H9 (cell line): ENCODE results near the gene DCTN2. TPM values are rescaled to one million over a fixed set of nuclear protein-coding genes. Genes with fewer than 3 reads are reported as not detected.

Experiments
- DNase-seq: peaks from one replicate; pipeline ENCODE4 v3.0.0-alpha.2; 2017
- H2AFZ ChIP-seq: one replicate; pipeline ENCODE4 v1.6.1; 2013; ENCODE audit warnings: mild to moderate bottlenecking, low read length, control low read depth, moderate library complexity
- H2AK5ac ChIP-seq: 2 replicates; pipeline ENCODE4 v1.6.1; 2013; ENCODE audit warnings: low read length, control low read depth, mixed read lengths; ENCODE audit not compliant: insufficient read length
- H2BK120ac ChIP-seq: one replicate; pipeline ENCODE4 v1.6.1; 2013; ENCODE audit warnings: low read depth, mild to moderate bottlenecking, low read length, control low read depth, inconsistent platforms; ENCODE audit not compliant: poor library complexity, severe bottlenecking
- H2BK12ac ChIP-seq: 2 replicates; pipeline ENCODE4 v1.6.1; 2013; ENCODE audit warnings: low read length, control low read depth, mixed read lengths, low read depth; ENCODE audit not compliant: insufficient read length
- H2BK15ac ChIP-seq: 2 replicates; pipeline ENCODE4 v1.6.1; 2013; ENCODE audit warnings: low read depth, low read length, control low read depth
- H2BK20ac ChIP-seq: one replicate; pipeline ENCODE4 v1.6.1; 2013; ENCODE audit warnings: low read depth, mild to moderate bottlenecking, low read length, control low read depth, inconsistent platforms; ENCODE audit not compliant: poor library complexity, severe bottlenecking
- H2BK5ac ChIP-seq: 2 replicates; pipeline ENCODE4 v1.6.1; 2013; ENCODE audit warnings: low read length, control low read depth, mixed read lengths; ENCODE audit not compliant: insufficient read length
- H3K14ac ChIP-seq: 2 replicates; pipeline ENCODE4 v1.6.1; 2013; ENCODE audit warnings: low read length, control low read depth; ENCODE audit not compliant: insufficient read depth
- H3K18ac ChIP-seq: 2 replicates; pipeline ENCODE4 v1.6.1; 2013; ENCODE audit warnings: low read depth, mild to moderate bottlenecking, mixed read lengths, low read length, control low read depth; ENCODE audit not compliant: insufficient read length
- H3K23ac ChIP-seq: 2 replicates; pipeline ENCODE4 v1.6.1; 2013; ENCODE audit warnings: low read length, control low read depth, mixed read lengths, low read depth; ENCODE audit not compliant: insufficient read length
- H3K23me2 ChIP-seq: 2 replicates; pipeline ENCODE4 v1.6.1; 2013; ENCODE audit warnings: low read depth, mild to moderate bottlenecking, mixed read lengths, low read length, control low read depth; ENCODE audit not compliant: insufficient read length, poor library complexity, severe bottlenecking
- H3K27ac ChIP-seq: 2 replicates; pipeline ENCODE4 v1.5.1; 2013; ENCODE audit warnings: low read length, control low read depth, mixed read lengths, low read depth; ENCODE audit not compliant: insufficient read length
- H3K27me3 ChIP-seq: 2 replicates; pipeline ENCODE4 v1.6.1; 2013; ENCODE audit warnings: low read length, control low read depth, inconsistent platforms; ENCODE audit not compliant: insufficient read depth
- H3K4ac ChIP-seq: 2 replicates; pipeline ENCODE4 v1.6.1; 2013; ENCODE audit warnings: low read depth, mild to moderate bottlenecking, control low read depth, inconsistent platforms, low read length, moderate library complexity
- H3K4me1 ChIP-seq: 2 replicates; pipeline ENCODE4 v1.6.1; 2013; ENCODE audit warnings: low read length, control low read depth, inconsistent platforms; ENCODE audit not compliant: insufficient read depth
- H3K4me2 ChIP-seq: 2 replicates; pipeline ENCODE4 v1.6.1; 2013; ENCODE audit warnings: low read length, control low read depth, mixed read lengths; ENCODE audit not compliant: insufficient read length, insufficient read depth
- H3K56ac ChIP-seq: 2 replicates; pipeline ENCODE4 v1.6.1; 2013; ENCODE audit warnings: low read depth, mild to moderate bottlenecking, mixed read lengths, low read length, control low read depth; ENCODE audit not compliant: insufficient read length
- H3K79me1 ChIP-seq: 2 replicates; pipeline ENCODE4 v1.6.1; 2013; ENCODE audit warnings: low read depth, mild to moderate bottlenecking, moderate library complexity, low read length, control low read depth, inconsistent platforms; ENCODE audit not compliant: insufficient read depth, poor library complexity, severe bottlenecking
- H3K79me2 ChIP-seq: 2 replicates; pipeline ENCODE4 v1.6.1; 2013; ENCODE audit warnings: low read length, control low read depth, inconsistent platforms; ENCODE audit not compliant: insufficient read depth
- H3K9ac ChIP-seq: 2 replicates; pipeline ENCODE4 v1.6.1; 2013; ENCODE audit warnings: low read length, control low read depth, mixed read lengths; ENCODE audit not compliant: insufficient read length; ENCODE audit errors: extremely low read depth
- H3K9me3 ChIP-seq: one replicate; pipeline ENCODE4 v1.6.1; 2013; ENCODE audit warnings: low read depth, low read length, inconsistent platforms; ENCODE audit not compliant: control insufficient read depth
- H3T11ph ChIP-seq: one replicate; pipeline ENCODE4 v1.6.1; 2013; ENCODE audit warnings: mild to moderate bottlenecking, low read length, control low read depth, inconsistent platforms
- H4K20me1 ChIP-seq: one replicate; pipeline ENCODE4 v1.6.1; 2013; ENCODE audit not compliant: control insufficient read depth, insufficient read length, insufficient read depth
- H4K5ac ChIP-seq: 2 replicates; pipeline ENCODE4 v1.6.1; 2013; ENCODE audit warnings: low read depth, mild to moderate bottlenecking, mixed read lengths, low read length, control low read depth; ENCODE audit not compliant: insufficient read length
- H4K8ac ChIP-seq: replicated peaks from 2 replicates; pipeline ENCODE4 v1.6.1; 2013; ENCODE audit warnings: low read length, control low read depth, mixed read lengths, low read depth; ENCODE audit not compliant: insufficient read length
- H4K91ac ChIP-seq: 2 replicates; pipeline ENCODE4 v1.6.1; 2013; ENCODE audit warnings: low read depth, mild to moderate bottlenecking, moderate library complexity, mixed read lengths, low read length, control low read depth; ENCODE audit not compliant: insufficient read length
- H3K27ac Mint-ChIP-seq, 3 experiments: 2 replicates in 2 of 3; 3 replicates in 1 of 3; pipeline ENCODE4 v1.8.0; 2020 to 2021; ENCODE audit warnings: mixed read lengths in 3 of 3, mild to moderate bottlenecking in 1 of 3, moderate library complexity in 1 of 3
- H3K27me3 Mint-ChIP-seq: 2 replicates; pipeline ENCODE4 v1.8.0; 2021; ENCODE audit warnings: low read depth, mild to moderate bottlenecking, moderate library complexity, mixed read lengths
- H3K36me3 Mint-ChIP-seq, 3 experiments: 2 replicates in 2 of 3; 3 replicates in 1 of 3; pipeline ENCODE4 v1.8.0; 2020 to 2021; ENCODE audit warnings: low read depth in 3 of 3, mixed read lengths in 3 of 3; ENCODE audit not compliant: insufficient read depth in 1 of 3
- H3K4me1 Mint-ChIP-seq, 2 experiments: 2 replicates each; pipeline ENCODE4 v1.8.0; 2020; ENCODE audit warnings: mixed read lengths in 2 of 2
- H3K4me3 Mint-ChIP-seq, 2 experiments: 2 replicates in 1 of 2; 3 replicates in 1 of 2; pipeline ENCODE4 v1.8.0; 2020 to 2021; ENCODE audit warnings: mild to moderate bottlenecking in 2 of 2, mixed read lengths in 2 of 2, moderate library complexity in 1 of 2
- H3K9me3 Mint-ChIP-seq, 2 experiments: 2 replicates in 1 of 2; 3 replicates in 1 of 2; pipeline ENCODE4 v1.8.0; 2020; ENCODE audit warnings: mild to moderate bottlenecking in 2 of 2, mixed read lengths in 2 of 2, moderate library complexity in 1 of 2
- CTCF ChIP-seq: fragments of 200-600 bp; sonication (generic); conservative IDR thresholded peaks from 3 replicates; pipeline ENCODE4 v1.8.0; 2021; ENCODE audit warnings: antibody characterized with exemption, mild to moderate bottlenecking
- WGBS: extraction: QIAGEN DNeasy Blood & Tissue Kit; methylation state at CpG from one replicate; pipeline ENCODE4 v1.1.7; 2013; ENCODE audit warnings: missing lambda C conversion rate, low lambda C conversion rate, mixed read lengths; ENCODE audit not compliant: insufficient read length; ENCODE audit errors: extremely low coverage; 5-methylcytosine and 5-hydroxymethylcytosine counted together
- total RNA-seq: library from RNA; stranded (reverse); gene quantifications from 2 replicates; pipeline ENCODE4 v1.2.1, GENCODE V29; 2021

The DCTN2 gene
- total RNA-seq, 1 experiment from 2014 or later: 97.7 TPM

GRCh38 chr12:57550641-57551549 is 3.9 kb upstream of the DCTN2 start:
- Mint-ChIP-seq H3K27me3 (peaks cover 22% of the 10 kb centered on the region), H3K9me3 (no peaks in the 10 kb centered on the region), H3K4me3 (peak overlapping the region; percentile 84 to 89), H3K36me3 (peaks cover 3 to 4% (median 4%) of the 10 kb centered on the region in 3 experiments; a peak in 4 of 7 replicates), H3K27ac (no peak overlapping the region; a peak in 2 of 7 replicates), H3K4me1 (peaks cover 48 to 62% of the 10 kb centered on the region in 2 experiments)
- H3K23ac ChIP-seq: no peak overlapping the region
- no peak overlapping the region for H3K27ac ChIP-seq
- H4K20me1 ChIP-seq: no peaks in the 10 kb centered on the region
- H3K56ac ChIP-seq: no peak overlapping the region
- no peaks in the 10 kb centered on the region; the same call in 1 of the 2 replicates for H3K79me2 ChIP-seq
- peak overlapping the region; percentile 56 for H3K4me2 ChIP-seq
- H2AFZ ChIP-seq: no peak overlapping the region
- H2AK5ac ChIP-seq: no peak overlapping the region
- no peak overlapping the region for H4K5ac ChIP-seq
- H3K9ac ChIP-seq: no peak overlapping the region
- peaks cover 7% of the 10 kb centered on the region for H3K79me1 ChIP-seq
- no peak overlapping the region for H2BK20ac ChIP-seq
- no peak overlapping the region for H2BK5ac ChIP-seq
- H3K4me1 ChIP-seq: peaks cover 9% of the 10 kb centered on the region
- H2BK15ac ChIP-seq: no peak overlapping the region
- no peak overlapping the region for H2BK12ac ChIP-seq
- no CpG with 5 or more reads among the region's 7 CpGs for WGBS
- no peak overlapping the region for H3T11ph ChIP-seq
- H3K18ac ChIP-seq: no peak overlapping the region
- no peak for DNase-seq
- no peak overlapping the region for H4K8ac ChIP-seq
- H4K91ac ChIP-seq: no peak overlapping the region
- H2BK120ac ChIP-seq: no peak overlapping the region
- TF ChIP-seq CTCF: no peak
- no peaks in the 10 kb centered on the region; the same call in 1 of the 2 replicates for H3K27me3 ChIP-seq
- H3K4ac ChIP-seq: no peak overlapping the region
- no peak overlapping the region for H3K14ac ChIP-seq
- H3K9me3 ChIP-seq: no peaks in the 10 kb centered on the region
- H3K23me2 ChIP-seq: peaks cover 16% of the 10 kb centered on the region
